B cell (primary cell): ENCODE measurements around the gene NOS1AP. TPM values are rescaled to one million over a fixed set of nuclear protein-coding genes. Genes with fewer than 3 reads are reported as not detected.

Experiments used
- ATAC-seq: fragments of 200-7000 bp; cut with Tn5 transposase; one replicate; pipeline ENCODE4 v1.10.0; 2021; ENCODE audit warnings: low read depth, mild to moderate bottlenecking, moderate number of reproducible peaks, moderate library complexity
- CTCF ChIA-PET: fragments of 350-600 bp; sonication (Branson Sonifier 250); formaldehyde crosslinking; loops from one replicate; lab custom pipeline; 2021; ENCODE audit warnings: antibody characterized with exemption, inconsistent platforms; lab: Charles Lee
- POLR2A ChIA-PET: fragments of 350-600 bp; sonication (Branson Sonifier 250); formaldehyde crosslinking; loops from one replicate; lab custom pipeline; 2021; ENCODE audit warnings: antibody characterized with exemption; lab: Charles Lee
- DNase-seq: peaks from one replicate; pipeline ENCODE4 v3.0.0; 2013
- H2AFZ ChIP-seq: 2 replicates; pipeline ENCODE4 v1.6.1; 2012; ENCODE audit warnings: mild to moderate bottlenecking, low read depth, low read length; ENCODE audit not compliant: insufficient read depth, poor library complexity, severe bottlenecking
- H3K27ac ChIP-seq, 2 donors: 1 replicate in 1 of 2; 2 replicates in 1 of 2; pipeline ENCODE4 v1.5.1; 2012 to 2013; ENCODE audit warnings: low read length in 2 of 2, mild to moderate bottlenecking in 2 of 2, moderate library complexity in 1 of 2
- H3K27me3 ChIP-seq, 4 experiments: fragments of 200-600 bp in 1 of 4; sonication (generic) in 1 of 4; replicated peaks in 1 of 4; 1 replicate in 2 of 4; 2 replicates in 2 of 4; pipeline versions ENCODE4 v1.6.1 to v1.7.0; 2013 to 2016; ENCODE audit warnings: low read length in 3 of 4, mild to moderate bottlenecking in 2 of 4, mixed read lengths in 1 of 4, moderate library complexity in 1 of 4; ENCODE audit not compliant: insufficient read depth in 4 of 4, control insufficient read depth in 3 of 4; ENCODE audit errors: control extremely low read depth in 1 of 4
- H3K36me3 ChIP-seq, 2 experiments: replicated peaks in 1 of 2; 1 replicate in 1 of 2; 2 replicates in 1 of 2; pipeline versions ENCODE4 v1.6.1 to v1.7.1; 2013; ENCODE audit warnings: low read length in 1 of 2; ENCODE audit not compliant: insufficient read depth in 2 of 2, control insufficient read depth in 1 of 2; ENCODE audit errors: control extremely low read depth in 1 of 2, extremely low read depth in 1 of 2
- H3K4me1 ChIP-seq, 2 donors: fragments of 200-600 bp in 1 of 2; sonication (generic) in 1 of 2; 1 replicate in 1 of 2; 2 replicates in 1 of 2; pipeline versions ENCODE4 v1.5.1 to v1.6.1; 2013 to 2017; ENCODE audit warnings: low read length in 2 of 2; ENCODE audit not compliant: control insufficient read depth in 2 of 2, insufficient read depth in 2 of 2
- H3K4me2 ChIP-seq: replicated peaks from 2 replicates; pipeline ENCODE3; 2012; ENCODE audit warnings: mild to moderate bottlenecking, low read depth, low read length; ENCODE audit not compliant: poor library complexity, severe bottlenecking
- H3K4me3 ChIP-seq, 5 experiments: fragments of 200-600 bp in 1 of 5; sonication (generic) in 1 of 5; 1 replicate in 3 of 5; 2 replicates in 2 of 5; pipeline versions ENCODE4 v1.5.1 to v1.7.0; 2011 to 2016; ENCODE audit warnings: low read length in 4 of 5, mild to moderate bottlenecking in 4 of 5, low read depth in 2 of 5, control low read depth in 1 of 5, moderate library complexity in 1 of 5; ENCODE audit not compliant: insufficient read depth in 1 of 5; ENCODE audit errors: control extremely low read depth in 1 of 5, extremely low read depth in 1 of 5
- H3K79me2 ChIP-seq: fragments of 200-600 bp; sonication (generic); one replicate; pipeline ENCODE4 v1.6.0; 2016; ENCODE audit warnings: low read length; ENCODE audit not compliant: control insufficient read depth, insufficient read depth
- H3K9ac ChIP-seq: fragments of 200-600 bp; sonication (generic); 2 replicates; pipeline ENCODE4 v1.6.1; 2017; ENCODE audit warnings: mild to moderate bottlenecking, low read length, moderate library complexity
- H3K9me3 ChIP-seq, 3 donors: one replicate each; pipeline versions ENCODE4 v1.6.1 to v1.7.1; 2013; ENCODE audit warnings: low read length in 2 of 3; ENCODE audit not compliant: control insufficient read depth in 2 of 3, insufficient read depth in 1 of 3; ENCODE audit errors: control extremely low read depth in 1 of 3
- H4K20me1 ChIP-seq: 2 replicates; pipeline ENCODE4 v1.6.0; 2012; ENCODE audit warnings: mild to moderate bottlenecking, low read length; ENCODE audit not compliant: insufficient read depth, control insufficient read depth, poor library complexity, severe bottlenecking
- H3K27ac Mint-ChIP-seq: one replicate; pipeline ENCODE4 v1.8.0; 2021; ENCODE audit warnings: mixed read lengths
- H3K27me3 Mint-ChIP-seq: one replicate; pipeline ENCODE4 v1.8.0; 2021; ENCODE audit warnings: mixed read lengths
- H3K4me1 Mint-ChIP-seq: one replicate; pipeline ENCODE4 v1.8.0; 2021; ENCODE audit warnings: mixed read lengths
- H3K4me3 Mint-ChIP-seq: one replicate; pipeline ENCODE4 v1.8.0; 2021; ENCODE audit warnings: mixed read lengths
- H3K9me3 Mint-ChIP-seq: one replicate; pipeline ENCODE4 v1.8.0; 2022; ENCODE audit warnings: mixed read lengths; ENCODE audit not compliant: insufficient read depth
- EZH2 ChIP-seq: IDR thresholded peaks from 2 replicates; pipeline ENCODE4 v1.6.1; 2012; ENCODE audit warnings: borderline replicate concordance, low read depth, mild to moderate bottlenecking, moderate library complexity, low read length; ENCODE audit not compliant: insufficient read depth, poor library complexity, severe bottlenecking
- WGBS: methylation state at CpG from one replicate; pipeline ENCODE4 v1.1.5; 2013; ENCODE audit warnings: missing lambda C conversion rate; ENCODE audit not compliant: insufficient coverage; 5-methylcytosine and 5-hydroxymethylcytosine counted together
- intact Hi-C: fragments of 100-400 bp; cut with micrococcal nuclease; formaldehyde crosslinking; loops from one replicate; pipeline ENCODE4 v1.10.0; 2022
- polyA plus RNA-seq: library from polyadenylated mRNA; depleted of rRNA; stranded (reverse); fragments of >200 nt; gene quantifications from 2 replicates; pipeline ENCODE4 v1.2.3, GENCODE V29; 2012
- total RNA-seq, 2 donors: library from RNA; stranded (reverse); fragments of 120-200 nt in 1 of 2; gene quantifications; 1 replicate in 1 of 2; 2 replicates in 1 of 2; pipeline versions ENCODE4 v1.2.3 to v1.2.4, GENCODE V29; 2013 to 2022
- TF ChIP-seq, protein P1 (sequence below): fragments of 200-600 bp; IDR thresholded peaks from one replicate; pipeline ENCODE4 v1.8.0; 2022; ENCODE audit warnings: antibody characterized with exemption, mild to moderate bottlenecking

Gene NOS1AP
- total and polyA plus RNA-seq, 2 donors (not counting 1 experiment from before 2014, with no cell fraction given) = 0.32 TPM; not detected in 1

DNA sequence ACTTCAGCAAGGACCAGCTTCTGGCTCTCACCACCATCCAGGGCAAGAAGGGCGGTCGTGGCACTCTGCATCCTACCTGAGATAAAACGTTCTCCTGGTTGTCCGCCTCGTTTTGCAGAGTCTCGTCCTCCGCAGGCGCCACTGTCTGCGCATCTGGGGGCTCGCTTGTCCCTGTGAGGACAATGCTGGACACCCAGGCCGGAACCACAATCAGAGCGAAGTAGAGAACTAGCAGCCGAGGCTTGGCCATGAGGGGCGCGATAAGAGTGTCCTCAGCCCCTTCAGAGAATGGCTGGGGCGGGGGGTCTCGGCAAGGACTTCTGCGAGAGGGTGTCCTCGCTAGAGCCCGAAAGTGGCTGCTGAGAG is 46.3 kb upstream of the NOS1AP start:
- Mint-ChIP-seq H3K4me1 (peaks cover 16% of the 10 kb centered on the region), H3K4me3 (peak overlapping the region; percentile 65), H3K27me3 (peaks cover 61% of the 10 kb centered on the region), H3K27ac (no peak overlapping the region), H3K9me3 (no peaks in the 10 kb centered on the region)
- no peaks in the 10 kb centered on the region for H4K20me1 ChIP-seq
- H3K36me3 ChIP-seq = no peaks in the 10 kb centered on the region
- H3K4me2 ChIP-seq = peak overlapping the region; percentile 79
- no peaks in the 10 kb centered on the region for H3K9me3 ChIP-seq
- H3K4me1 ChIP-seq = peaks cover 7 to 13% of the 10 kb centered on the region in 2 donors
- peak overlapping the region; percentile 43 for H3K9ac ChIP-seq
- H3K27ac ChIP-seq = no peak overlapping the region
- ChIA-PET POLR2A (interaction anchor here (0.6 kb wide), 1 partner anchor 639 kb away, joined by 3 read pairs; no protein-coding TSS in a partner anchor), CTCF (no interaction called here)
- no peaks in the 10 kb centered on the region for H3K79me2 ChIP-seq
- intact Hi-C loops = no loop called here
- DNase-seq = no peak
- TF ChIP-seq, protein P1, sequence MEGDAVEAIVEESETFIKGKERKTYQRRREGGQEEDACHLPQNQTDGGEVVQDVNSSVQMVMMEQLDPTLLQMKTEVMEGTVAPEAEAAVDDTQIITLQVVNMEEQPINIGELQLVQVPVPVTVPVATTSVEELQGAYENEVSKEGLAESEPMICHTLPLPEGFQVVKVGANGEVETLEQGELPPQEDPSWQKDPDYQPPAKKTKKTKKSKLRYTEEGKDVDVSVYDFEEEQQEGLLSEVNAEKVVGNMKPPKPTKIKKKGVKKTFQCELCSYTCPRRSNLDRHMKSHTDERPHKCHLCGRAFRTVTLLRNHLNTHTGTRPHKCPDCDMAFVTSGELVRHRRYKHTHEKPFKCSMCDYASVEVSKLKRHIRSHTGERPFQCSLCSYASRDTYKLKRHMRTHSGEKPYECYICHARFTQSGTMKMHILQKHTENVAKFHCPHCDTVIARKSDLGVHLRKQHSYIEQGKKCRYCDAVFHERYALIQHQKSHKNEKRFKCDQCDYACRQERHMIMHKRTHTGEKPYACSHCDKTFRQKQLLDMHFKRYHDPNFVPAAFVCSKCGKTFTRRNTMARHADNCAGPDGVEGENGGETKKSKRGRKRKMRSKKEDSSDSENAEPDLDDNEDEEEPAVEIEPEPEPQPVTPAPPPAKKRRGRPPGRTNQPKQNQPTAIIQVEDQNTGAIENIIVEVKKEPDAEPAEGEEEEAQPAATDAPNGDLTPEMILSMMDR = no peak
- no peak for TF ChIP-seq EZH2
- WGBS = 56% methylated on average over 19 of the region's 20 CpGs
- peak overlapping the region; percentile 76 for H2AFZ ChIP-seq
- H3K4me3 ChIP-seq = peak overlapping the region in 1 of 5 experiments; percentile 56
- ATAC-seq = no peak
- peaks cover 0 to 21% (median 18%) of the 10 kb centered on the region in 4 experiments for H3K27me3 ChIP-seq

DNA sequence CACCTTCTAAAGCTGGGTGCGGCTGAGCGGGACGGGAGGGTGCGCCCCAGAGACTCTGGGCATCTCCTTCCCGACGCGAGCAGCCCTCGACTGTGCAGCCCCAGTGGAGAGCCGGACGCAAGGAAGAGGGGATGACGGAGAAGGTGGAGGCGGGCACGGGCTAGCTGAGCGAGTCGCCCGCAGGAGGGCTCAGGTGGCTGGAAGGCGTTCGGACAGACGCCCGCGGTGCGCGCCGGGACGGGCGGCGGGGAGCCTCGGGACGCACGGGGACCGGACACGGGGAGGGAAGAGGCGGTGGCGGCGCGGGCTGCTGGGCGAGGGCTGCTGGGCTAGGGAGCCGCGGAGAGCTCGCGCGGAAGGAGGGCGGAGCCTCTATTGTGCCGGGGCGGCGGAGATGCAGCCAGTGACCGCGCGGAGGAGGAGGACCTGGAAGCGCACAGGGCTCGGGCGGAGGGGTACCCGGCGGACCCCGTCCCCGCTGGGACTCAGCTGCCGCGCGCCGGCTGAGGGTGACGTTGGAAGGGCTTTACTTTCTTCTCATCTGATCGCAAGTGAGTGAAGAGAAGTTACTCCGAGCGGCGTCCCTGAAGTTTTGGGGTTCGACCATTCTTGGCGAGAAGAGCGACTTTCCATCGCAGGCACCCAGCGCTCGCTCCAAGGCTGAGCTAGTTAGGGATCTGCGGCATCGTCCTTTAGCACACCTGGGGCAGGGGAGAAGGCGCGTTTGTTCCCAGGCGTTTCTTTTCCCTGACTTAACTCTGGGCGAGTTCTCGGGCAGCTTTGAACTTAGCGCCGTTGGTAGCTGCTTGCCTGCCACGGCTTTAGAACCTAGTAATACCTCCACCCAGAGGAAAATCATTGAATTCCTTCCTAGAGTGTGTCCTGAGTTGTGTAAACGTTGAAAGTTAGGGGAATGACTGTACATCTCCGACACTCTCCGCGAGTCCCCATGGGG is 45.7 kb upstream of the NOS1AP start, which contains the start of gene OLFML2B:
OLFML2B (minus strand) TSS at position 323 of the 955 bp plus-strand sequence. CDS start 439 bp downstream, outside the sequence.
- H4K20me1 ChIP-seq = no peaks in the 10 kb centered on the region
- ATAC-seq = no peak
- peaks cover 10 to 18% of the 10 kb centered on the region in 2 donors for H3K4me1 ChIP-seq
- CTCF ChIA-PET = interaction anchor here (1.0 to 1.1 kb wide), 2 partner anchors 11 to 19 kb away, joined by 3 read pairs; no protein-coding TSS in a partner anchor
- POLR2A ChIA-PET = interaction anchor here (0.6 kb wide), 1 partner anchor 638 kb away, joined by 3 read pairs; no protein-coding TSS in a partner anchor
- peak within 1 kb of the TSS; percentile 43 for H3K9ac ChIP-seq
- peaks cover 19% of the 10 kb centered on the region for H3K4me1 Mint-ChIP-seq
- no peak for TF ChIP-seq EZH2
- TF ChIP-seq, protein P1 = no peak
- H3K4me3 Mint-ChIP-seq = peak within 1 kb of the TSS; percentile 65
- H3K4me3 ChIP-seq = peak within 1 kb of the TSS; percentile 26 to 56 (median 40)
- H3K27me3 Mint-ChIP-seq = peaks cover 67% of the 10 kb centered on the region
- intact Hi-C loops = no loop called here
- H3K79me2 ChIP-seq = no peaks in the 10 kb centered on the region
- H3K27me3 ChIP-seq = peaks cover 0 to 21% (median 18%) of the 10 kb centered on the region in 4 experiments
- peak within 1 kb of the TSS; percentile 79 for H3K4me2 ChIP-seq
- no peaks in the 10 kb centered on the region for H3K36me3 ChIP-seq
- no peak within 1 kb of the TSS for H3K27ac Mint-ChIP-seq
- H3K27ac ChIP-seq = no peak within 1 kb of the TSS
- under 1% methylated on average over 80 of the region's 85 CpGs for WGBS
- DNase-seq = peak; percentile 15
- H3K9me3 Mint-ChIP-seq = no peaks in the 10 kb centered on the region
- H3K9me3 ChIP-seq = no peaks in the 10 kb centered on the region
- H2AFZ ChIP-seq = peak within 1 kb of the TSS; percentile 76
